GM12878 (cell line): ENCODE data around the gene LCN12. TPM values are rescaled to one million over a fixed set of nuclear protein-coding genes. Genes with fewer than 3 reads are reported as not detected.

Experiments
- ATAC-seq: fragments of 200-7000 bp; cut with Tn5 transposase; 3 replicates; pipeline ENCODE4 v1.9.1; 2020; ENCODE audit warnings: mild to moderate bottlenecking, moderate library complexity
- BruUV-seq: library from RNA; stranded (reverse); fragments of 400-500 nt; replicated peaks from 2 replicates; lab custom pipeline; 2021; lab: Mats Ljungman, UMichigan
- CTCF ChIA-PET: fragments of 300-600 bp; sonication (Branson Sonifier 250); formaldehyde crosslinking; extraction: SDS; loops from one replicate; lab custom pipeline; 2021; ENCODE audit warnings: inconsistent platforms; lab: Yijun Ruan, JAX
- POLR2A ChIA-PET: fragments of 350-600 bp; formaldehyde crosslinking; extraction: SDS; loops from one replicate; lab custom pipeline; 2021; ENCODE audit warnings: inconsistent platforms; lab: Charles Lee
- RAD21 ChIA-PET: fragments of 300-600 bp; sonication (Branson Sonifier 250); formaldehyde crosslinking; loops from one replicate; lab custom pipeline; 2023; ENCODE audit warnings: antibody characterized with exemption; ENCODE audit not compliant: unreplicated experiment; lab: Charles Lee
- SMC1A ChIA-PET: fragments of 300-600 bp; sonication (Branson Sonifier 250); formaldehyde crosslinking; loops from one replicate; lab custom pipeline; 2023; ENCODE audit not compliant: unreplicated experiment, uncharacterized antibody; lab: Charles Lee
- DNase-seq: peaks from one replicate; pipeline ENCODE4 v3.0.0-alpha.2; 2011; ENCODE audit warnings: low read depth, low spot score
- FAIRE-seq: peaks from 3 replicates; lab custom pipeline; 2011; peaks lifted over from hg19 to GRCh38; lab: Jason Lieb, UNC
- H2AFZ ChIP-seq: 2 replicates; pipeline ENCODE4 v1.6.0; 2011; ENCODE audit warnings: low read depth, low read length, control low read depth; ENCODE audit not compliant: control insufficient read depth
- H3K27ac ChIP-seq: 2 replicates; pipeline ENCODE4 v1.5.1; 2011; ENCODE audit warnings: control low read depth; ENCODE audit not compliant: control insufficient read depth, insufficient read depth
- H3K27me3 ChIP-seq, 2 experiments: replicated peaks in 1 of 2; 2 replicates each; pipeline versions ENCODE4 v1.6.0 to v1.6.1; 2011; ENCODE audit warnings: low read length in 1 of 2; ENCODE audit not compliant: control insufficient read depth in 2 of 2, insufficient read depth in 2 of 2
- H3K36me3 ChIP-seq, 2 experiments: 2 replicates each; pipeline ENCODE4 v1.5.1; 2011; ENCODE audit warnings: low read length in 1 of 2; ENCODE audit not compliant: control insufficient read depth in 2 of 2, insufficient read depth in 2 of 2
- H3K4me1 ChIP-seq: 2 replicates; pipeline ENCODE4 v1.6.1; 2011; ENCODE audit warnings: mild to moderate bottlenecking, low read length, moderate library complexity, mixed read lengths; ENCODE audit not compliant: control insufficient read depth, insufficient read depth
- H3K4me2 ChIP-seq: 2 replicates; pipeline ENCODE4 v1.6.0; 2011; ENCODE audit warnings: control low read depth; ENCODE audit not compliant: control insufficient read depth, insufficient read depth
- H3K4me3 ChIP-seq: fragments of 200-600 bp; sonication (generic); 2 replicates; pipeline ENCODE4 v1.5.1; 2016
- H3K79me2 ChIP-seq: 2 replicates; pipeline ENCODE4 v1.6.0; 2011; ENCODE audit warnings: low read length; ENCODE audit not compliant: control insufficient read depth, insufficient read depth
- H3K9ac ChIP-seq: 2 replicates; pipeline ENCODE4 v1.8.0; 2011; ENCODE audit warnings: low read length, control low read depth, mixed read lengths; ENCODE audit not compliant: control insufficient read depth, insufficient read depth
- H3K9me3 ChIP-seq: replicated peaks from 3 replicates; pipeline ENCODE4 v1.5.1; 2011; ENCODE audit warnings: mild to moderate bottlenecking, low read length; ENCODE audit not compliant: control insufficient read depth, insufficient read depth
- H4K20me1 ChIP-seq: 2 replicates; pipeline ENCODE4 v1.6.0; 2011; ENCODE audit not compliant: control insufficient read depth, insufficient read depth
- ATF2 ChIP-seq: IDR thresholded peaks from 2 replicates; pipeline ENCODE4 v1.6.1; 2012; ENCODE audit warnings: low read length, inconsistent platforms
- BCL11A ChIP-seq: IDR thresholded peaks from 2 replicates; pipeline ENCODE4 v1.6.1; 2011; ENCODE audit warnings: low read depth, low read length
- CEBPB ChIP-seq, 2 experiments: fragments of 150-350 bp in 1 of 2; IDR thresholded peaks; 2 replicates each; pipeline ENCODE4 v1.6.1; 2012 to 2014; ENCODE audit warnings: low read depth in 2 of 2, low read length in 2 of 2, borderline replicate concordance in 1 of 2, inconsistent platforms in 1 of 2
- CREM ChIP-seq: IDR thresholded peaks from 2 replicates; pipeline ENCODE4 v1.6.1; 2014; ENCODE audit warnings: antibody characterized with exemption, low read depth
- DPF2 ChIP-seq: fragments of 450-650 bp; IDR thresholded peaks from 2 replicates; pipeline ENCODE4 v1.6.1; 2017; ENCODE audit warnings: mild to moderate bottlenecking
- HDAC6 ChIP-seq: fragments of 200-600 bp; sonication (generic); IDR thresholded peaks from one replicate; pipeline ENCODE4 v1.8.0; 2017; ENCODE audit warnings: antibody characterized with exemption; ENCODE audit not compliant: unreplicated experiment
- IKZF2 ChIP-seq, 2 experiments: fragments of 450-650 bp; IDR thresholded peaks; 2 replicates each; pipeline ENCODE4 v1.6.1; 2017; ENCODE audit warnings: mild to moderate bottlenecking in 2 of 2, moderate library complexity in 2 of 2
- IRF5 ChIP-seq: fragments of 450-650 bp; IDR thresholded peaks from 2 replicates; pipeline ENCODE4 v1.6.1; 2017; ENCODE audit warnings: borderline replicate concordance
- MAX ChIP-seq: IDR thresholded peaks from 2 replicates; pipeline ENCODE4 v1.6.1; 2012; ENCODE audit warnings: low read depth, low read length, improper control_type of control experiment
- MEF2A ChIP-seq: IDR thresholded peaks from 2 replicates; pipeline ENCODE4 v1.6.1; 2011; ENCODE audit warnings: low read depth, mild to moderate bottlenecking, low read length, moderate library complexity; ENCODE audit not compliant: insufficient read depth
- MXI1 ChIP-seq: fragments of 150-350 bp; IDR thresholded peaks from 2 replicates; pipeline ENCODE4 v1.6.1; 2011; ENCODE audit warnings: low read depth, mild to moderate bottlenecking, inconsistent platforms, low read length, improper control_type of control experiment
- NFIC ChIP-seq: IDR thresholded peaks from 2 replicates; pipeline ENCODE4 v1.6.1; 2012; ENCODE audit warnings: low read depth, mild to moderate bottlenecking, inconsistent platforms, low read length, moderate library complexity
- NR2F1 ChIP-seq: fragments of 450-650 bp; conservative IDR thresholded peaks from 2 replicates; pipeline ENCODE4 v1.6.1; 2017; ENCODE audit warnings: mild to moderate bottlenecking
- SIX5 ChIP-seq: IDR thresholded peaks from 2 replicates; pipeline ENCODE4 v1.6.1; 2011; ENCODE audit warnings: mild to moderate bottlenecking, low read depth, low read length, moderate library complexity; ENCODE audit not compliant: severe bottlenecking
- STAT1 ChIP-seq: fragments of 450-650 bp; conservative IDR thresholded peaks from 2 replicates; pipeline ENCODE4 v1.6.1; 2014; ENCODE audit warnings: antibody characterized with exemption, mild to moderate bottlenecking
- STAT3 ChIP-seq: IDR thresholded peaks from 2 replicates; pipeline ENCODE4 v1.6.1; 2011; ENCODE audit warnings: low read depth, low read length, improper control_type of control experiment
- TBL1XR1 ChIP-seq: IDR thresholded peaks from 2 replicates; pipeline ENCODE4 v1.6.1; 2012; ENCODE audit warnings: low read depth, low read length, improper control_type of control experiment
- TCF7 ChIP-seq: IDR thresholded peaks from 2 replicates; pipeline ENCODE4 v1.6.1; 2014; ENCODE audit warnings: antibody characterized with exemption, borderline replicate concordance
- ZBTB11 ChIP-seq: fragments of 450-650 bp; formaldehyde crosslinking; IDR thresholded peaks from 2 replicates; pipeline ENCODE4 v1.5.0; 2022; ENCODE audit warnings: mild to moderate bottlenecking, missing genetic modification characterization
- WGBS: methylation state at CpG from one replicate; pipeline ENCODE4 v1.1.6; 2016; ENCODE audit warnings: low lambda C conversion rate; ENCODE audit not compliant: insufficient replicate concordance, insufficient coverage; ENCODE audit errors: missing lambda C conversion rate; 5-methylcytosine and 5-hydroxymethylcytosine counted together
- in situ Hi-C: fragments of 300-500 bp; cut with MboI; formaldehyde crosslinking; loops from 9 replicates; pipeline ENCODE4 v1.14.3; 2018; ENCODE audit warnings: mixed read lengths
- intact Hi-C: fragments of 100-400 bp; cut with micrococcal nuclease; formaldehyde crosslinking; loops from one replicate; pipeline ENCODE4 v1.14.2; 2022; ENCODE audit not compliant: unreplicated experiment
- polyA plus RNA-seq, 11 experiments: library from polyadenylated mRNA; depleted of rRNA in 4 of 11; unstranded in 6 of 11; stranded (reverse) in 5 of 11; fragments of >200 nt; fragmentation: Nextera tagmentation in 4 of 11; fragmentation: Illumina TruSeq in 1 of 11; extraction: Ambion mirVana in 4 of 11; extraction: Trizol in 1 of 11; gene quantifications; 1 replicate in 1 of 11; 2 replicates in 10 of 11; pipeline versions ENCODE4 v1.2.1 to v1.2.3, GENCODE V29; 2011 to 2016; ENCODE audit warnings: inconsistent platforms in 2 of 11, missing spikeins in 2 of 11, low read depth in 1 of 11
- total RNA-seq, 4 experiments: library from RNA; depleted of rRNA in 3 of 4; stranded (reverse); fragments of >200 nt in 3 of 4; fragmentation: Illumina TruSeq in 1 of 4; extraction: Trizol in 1 of 4; gene quantifications; 2 replicates each; pipeline versions ENCODE4 v1.2.1 to v1.2.3, GENCODE V29; 2013 to 2021

Gene LCN12
- total and polyA plus RNA-seq, 10 of the 15 experiments (the other 5 are each of a cell fraction or from before 2014, with no cell fraction given) = 0.06 to 0.64 (median 0.40) TPM; not detected in 3

GRCh38 chr9:136931611-136932130 lies 20.4 kb upstream of the LCN12 start (continued):
- TF ChIP-seq SIX5 = no peak

- H3K36me3 ChIP-seq = peaks cover 0 to 8% of the 10 kb centered on the region in 2 experiments; a peak in 2 of 4 replicates
- in situ Hi-C loops = no loop called here
- no TSS peak for BruUV-seq
- TF ChIP-seq NR2F1 = no peak
- TF ChIP-seq IRF5 = no peak
- TF ChIP-seq HDAC6 = no peak
- TF ChIP-seq MEF2A = no peak
- no peak for TF ChIP-seq IKZF2 (IDR thresholded peaks at IDR 0.05)
- no peak for TF ChIP-seq MAX
- TF ChIP-seq STAT3 = no peak
- no peak for TF ChIP-seq CREM
- no peak for TF ChIP-seq STAT1
- no peak for TF ChIP-seq TBL1XR1
- no peak for TF ChIP-seq BCL11A
- TF ChIP-seq ZBTB11 (CRISPR knock-in tag) = no peak
- no peak for TF ChIP-seq CEBPB (IDR thresholded peaks at IDR 0.05; ENCODE audit: borderline replicate concordance in 1 of 2, low read depth in 2 of 2, low read length in 2 of 2)
- no peak for TF ChIP-seq MXI1
- no peak for TF ChIP-seq DPF2
- TF ChIP-seq ATF2 = no peak
- no peak for TF ChIP-seq TCF7
- no peak for TF ChIP-seq NFIC
Observed at GRCh38 chr9:136934277-136934676, 17.8 kb upstream of the LCN12 start.

More at GRCh38 chr9:136934277-136934676, 17.8 kb upstream of the LCN12 start:
- ChIA-PET SMC1A (no interaction called here), POLR2A (no interaction called here), RAD21 (no interaction called here), CTCF (no interaction called here)
- no peak overlapping the region for H3K9ac ChIP-seq
- 75% methylated on average over 3 of the region's 3 CpGs for WGBS
- H3K27me3 ChIP-seq = no peaks in the 10 kb centered on the region
- no peak overlapping the region for H2AFZ ChIP-seq
- no peak overlapping the region for H3K27ac ChIP-seq
- no peaks in the 10 kb centered on the region for H4K20me1 ChIP-seq
- no peaks in the 10 kb centered on the region for H3K79me2 ChIP-seq
- DNase-seq (no peak), FAIRE-seq (no peak), ATAC-seq (no peak)
- no peak overlapping the region for H3K4me2 ChIP-seq
- H3K9me3 ChIP-seq = no peaks in the 10 kb centered on the region; the same call in 2 of the 3 replicates
- no peak overlapping the region for H3K4me3 ChIP-seq
- intact Hi-C loops = no loop called here
- H3K4me1 ChIP-seq = no peaks in the 10 kb centered on the region
